Measurements from ENCODE around the gene IL6R. TPM values are rescaled to one million over a fixed set of nuclear protein-coding genes. Genes with fewer than 3 reads are reported as not detected.

Gene IL6R
- total and polyA plus RNA-seq, 2 of the 4 experiments (the other 2 are of a cell fraction): 5.3 to 9.5 TPM

GRCh38 chr1:154406886-154407197, 1.7 kb downstream of the IL6R start:
- H3K4me3 ChIP-seq (ENCODE audit: insufficient read depth, low read depth, low read length): no peak overlapping the region
- no TSS peak for BruUV-seq (replicated peaks)

More at GRCh38 chr1:154406886-154407197, 1.7 kb downstream of the IL6R start:
- peaks cover 12% of the 10 kb centered on the region for H3K27me3 ChIP-seq (ENCODE audit: control insufficient read depth, insufficient read depth, low read length)
- peak overlapping the region; percentile 85; the same call in 1 of the 2 replicates for H2AK5ac ChIP-seq (ENCODE audit: low read depth, low read length)
- no peaks in the 10 kb centered on the region; the same call in 1 of the 2 replicates for H3K36me3 ChIP-seq (ENCODE audit: control insufficient read depth, insufficient read depth, low read length)
- H3K56ac ChIP-seq (ENCODE audit: extremely low read depth, insufficient read depth, low read length): no peak overlapping the region
- peak overlapping the region; percentile 79; the same call in 1 of the 2 replicates for H3K9ac ChIP-seq (ENCODE audit: low read depth, low read length)
- peak overlapping the region; percentile 69 for H3K14ac ChIP-seq (replicated peaks; ENCODE audit: low read depth, low read length)
- H3K9me1 ChIP-seq (ENCODE audit: insufficient read depth, low read length): peaks cover 3% of the 10 kb centered on the region; the same call in 1 of the 2 replicates
- peak overlapping the region; percentile 88; the same call in 1 of the 2 replicates for H3K27ac ChIP-seq (ENCODE audit: insufficient read depth, low read length)
- ChIA-PET POLR2A (ENCODE audit: unreplicated experiment) (interaction anchor here (0.8 kb wide), 1 partner anchor 42 kb away, joined by 9 read pairs; no protein-coding TSS in a partner anchor), CTCF (interaction anchor here (1.1 to 1.9 kb wide), 2 partner anchors 13 to 55 kb away, joined by 3 to 9 read pairs; no protein-coding TSS in a partner anchor)
- H4K8ac ChIP-seq (ENCODE audit: low read depth in 2 of 2, low read length in 2 of 2): peak overlapping the region in 1 of 2 experiments; percentile 59; a peak in 2 of 4 replicates
- no peak overlapping the region for H2AK9ac ChIP-seq (replicated peaks; ENCODE audit: low read depth, low read length, poor library complexity)
- peaks cover 21% of the 10 kb centered on the region for H3K4me1 ChIP-seq (ENCODE audit: control insufficient read depth, insufficient read depth, low read length)
- intact Hi-C loops (cut with micrococcal nuclease): loop anchor here (1.0 to 5.0 kb wide), 6 partner anchors 12 to 735 kb away; partner anchors contain the start of gene ILF2
- 100% methylated on average over 1 of the region's 3 CpGs; no CpG with 5 or more reads in 1 of the 2 experiments for WGBS, 2 experiments (ENCODE audit: extremely low coverage in 2 of 2, insufficient read length in 1 of 2)
- in situ Hi-C loops (cut with MboI; ENCODE audit: low sequenced_read_pairs): no loop called here
- peak overlapping the region; percentile 66; the same call in 2 of the 3 replicates for H2BK15ac ChIP-seq (ENCODE audit: low read depth, low read length)
- peak overlapping the region; percentile 31 for H2BK20ac ChIP-seq (ENCODE audit: low read depth, low read length)
- peak overlapping the region; percentile 74 for H3K4ac ChIP-seq (ENCODE audit: low read depth, low read length)
- H2AFZ ChIP-seq (replicated peaks; ENCODE audit: low read length, poor library complexity): no peak overlapping the region
- H2BK5ac ChIP-seq (ENCODE audit: low read depth, low read length, poor library complexity, severe bottlenecking): no peak overlapping the region
- peak overlapping the region; percentile 56 for H3K18ac ChIP-seq (ENCODE audit: low read depth, low read length)
- dilution Hi-C loops (cut with HindIII; ENCODE audit: low sequenced_read_pairs, unreplicated experiment): no loop called here
- peaks cover 8 to 10% of the 10 kb centered on the region in 2 experiments; a peak in 2 of 4 replicates for H3K79me1 ChIP-seq (ENCODE audit: low read depth in 1 of 2, low read length in 2 of 2)
- H4K5ac ChIP-seq (ENCODE audit: low read depth, low read length): peak overlapping the region; percentile 45
- peak overlapping the region; percentile 72 for H4K91ac ChIP-seq (ENCODE audit: insufficient read depth, low read depth, low read length)
- DNase-seq: no peak
- H4K20me1 ChIP-seq (ENCODE audit: insufficient read depth, low read length): peaks cover 4% of the 10 kb centered on the region; the same call in 1 of the 2 replicates
- no peak for ATAC-seq (ENCODE audit: low read depth)
- H3K23ac ChIP-seq (ENCODE audit: low read depth, low read length): 0 out of 2 replicates have a peak overlapping the region, but pooled peaks have one; percentile 3
- no peaks in the 10 kb centered on the region for H3K9me3 ChIP-seq (ENCODE audit: control insufficient read depth, insufficient read depth, low read length)
- TF ChIP-seq SMC3 (IDR thresholded peaks at IDR 0.05; ENCODE audit: low read depth, low read length) (no peak), RAD21 (IDR thresholded peaks at IDR 0.05; ENCODE audit: low read length) (no peak), RFX5 (IDR thresholded peaks at IDR 0.05; ENCODE audit: low read depth, low read length) (no peak), MAZ (IDR thresholded peaks at IDR 0.05; ENCODE audit: borderline replicate concordance, low read depth, low read length) (no peak), CTCF (conservative IDR thresholded peaks at IDR 0.05; ENCODE audit: low read depth, low read length) (no peak), RCOR1 (IDR thresholded peaks at IDR 0.05; ENCODE audit: insufficient replicate concordance, low read length) (no peak), POLR2A (IDR thresholded peaks at IDR 0.05; ENCODE audit: low read depth, low read length) (no peak), BHLHE40 (IDR thresholded peaks at IDR 0.05; ENCODE audit: low read depth, low read length) (no peak), CEBPB (IDR thresholded peaks at IDR 0.05; ENCODE audit: low read depth, low read length) (no peak), FOS (IDR thresholded peaks at IDR 0.05; ENCODE audit: low read depth, low read length) (no peak)
- peak overlapping the region; percentile 77 for H3K4me2 ChIP-seq (ENCODE audit: low read depth, low read length)
- peak overlapping the region; percentile 90 for H2BK120ac ChIP-seq (ENCODE audit: low read depth, low read length)

Measured in IMR-90 (cell line).